Activated CD8-positive, alpha-beta memory T cell treated with anti-CD3 and anti-CD28 coated beads for 48 hours (primary cell): ENCODE data around the gene GOLGA6L7.
A peak's percentile ranks its signal among the peaks of the same experiment; 100 is the strongest.
"Not testable (repeated sequence)": the region's sequence is repeated elsewhere in the genome, so short reads cannot be mapped to it uniquely, and the experiment has no call there.

ENCODE experiments used
- DNase-seq, 3 experiments: peaks; one replicate each; pipeline ENCODE4 v3.0.0-alpha.2; 2020; ENCODE audit warnings: low read depth in 2 of 3, low spot score in 2 of 3

The GOLGA6L7 gene

GRCh38 chr15:28844147-28844546, 4.3 kb downstream of the GOLGA6L7 start:
- not testable (repeated sequence) for DNase-seq

- DNase-seq, result not testable (repeated sequence)
Observed at GRCh38 chr15:28843520-28843919, 4.9 kb downstream of the GOLGA6L7 start.

- not testable (repeated sequence) for DNase-seq
Observed at GRCh38 chr15:28842210-28842609, 6.2 kb downstream of the GOLGA6L7 start.

GRCh38 chr15:28840285-28840684, 8.2 kb downstream of the GOLGA6L7 start:
- DNase-seq, result not testable (repeated sequence)

GRCh38 chr15:28834957-28835585, 13.4 kb downstream of the GOLGA6L7 start:
- DNase-seq, result not testable (repeated sequence)

- DNase-seq, result peak; percentile 34 to 50 (median 47)
Observed at GRCh38 chr15:28831897-28832587, 16.4 kb downstream of the GOLGA6L7 start.

GRCh38 chr15:28821420-28821819, 27.0 kb downstream of the GOLGA6L7 start:
- DNase-seq, result not testable (repeated sequence)

GRCh38 chr15:28819930-28820295, 28.5 kb downstream of the GOLGA6L7 start:
- not testable (repeated sequence) for DNase-seq

- DNase-seq, result not testable (repeated sequence)
Observed at GRCh38 chr15:28819019-28819929, 29.2 kb downstream of the GOLGA6L7 start.

- DNase-seq, result not testable (repeated sequence)
Observed at GRCh38 chr15:28818168-28818567, 30.3 kb downstream of the GOLGA6L7 start.

GRCh38 chr15:28814059-28814458, 34.4 kb downstream of the GOLGA6L7 start:
- not testable (repeated sequence) for DNase-seq

- not testable (repeated sequence) for DNase-seq
Observed at GRCh38 chr15:28813392-28813791, 35.1 kb downstream of the GOLGA6L7 start.

- not testable (repeated sequence) for DNase-seq
Observed at GRCh38 chr15:28811852-28812550, 36.4 kb downstream of the GOLGA6L7 start.

- DNase-seq, result not testable (repeated sequence)
Observed at GRCh38 chr15:28810444-28810843, 38.0 kb downstream of the GOLGA6L7 start.

GRCh38 chr15:28808136-28808535, 40.3 kb downstream of the GOLGA6L7 start:
- DNase-seq, result not testable (repeated sequence)

GRCh38 chr15:28800366-28800765, 48.1 kb downstream of the GOLGA6L7 start:
- DNase-seq, result not testable (repeated sequence)

GRCh38 chr15:28798234-28798633, 50.2 kb downstream of the GOLGA6L7 start:
- not testable (repeated sequence) for DNase-seq

- DNase-seq, result not testable (repeated sequence)
Observed at GRCh38 chr15:28794231-28794630, 54.2 kb downstream of the GOLGA6L7 start.
